NT2/D1 (cell line): Measurements from ENCODE around the gene SMC1B.

Experiments used
- SUZ12 ChIP-seq: IDR thresholded peaks from 2 replicates; pipeline ENCODE4 v1.6.1; 2011; ENCODE audit not compliant: insufficient read length, insufficient read depth; ENCODE audit errors: extremely low read depth
- YY1 ChIP-seq: IDR thresholded peaks from 2 replicates; pipeline ENCODE4 v1.6.1; 2011; ENCODE audit not compliant: insufficient read length, insufficient read depth
- ZNF274 ChIP-seq: IDR thresholded peaks from 2 replicates; pipeline ENCODE4 v1.6.1; 2011; ENCODE audit warnings: mild to moderate bottlenecking, low read depth, low read length

GRCh38 chr22:45334528-45334927 is 78.9 kb downstream of the SMC1B start:
- TF ChIP-seq ZNF274: no peak
- no peak for TF ChIP-seq SUZ12
- no peak for TF ChIP-seq YY1
